ENCODE results near the gene FGD2.

Gene FGD2

DNA sequence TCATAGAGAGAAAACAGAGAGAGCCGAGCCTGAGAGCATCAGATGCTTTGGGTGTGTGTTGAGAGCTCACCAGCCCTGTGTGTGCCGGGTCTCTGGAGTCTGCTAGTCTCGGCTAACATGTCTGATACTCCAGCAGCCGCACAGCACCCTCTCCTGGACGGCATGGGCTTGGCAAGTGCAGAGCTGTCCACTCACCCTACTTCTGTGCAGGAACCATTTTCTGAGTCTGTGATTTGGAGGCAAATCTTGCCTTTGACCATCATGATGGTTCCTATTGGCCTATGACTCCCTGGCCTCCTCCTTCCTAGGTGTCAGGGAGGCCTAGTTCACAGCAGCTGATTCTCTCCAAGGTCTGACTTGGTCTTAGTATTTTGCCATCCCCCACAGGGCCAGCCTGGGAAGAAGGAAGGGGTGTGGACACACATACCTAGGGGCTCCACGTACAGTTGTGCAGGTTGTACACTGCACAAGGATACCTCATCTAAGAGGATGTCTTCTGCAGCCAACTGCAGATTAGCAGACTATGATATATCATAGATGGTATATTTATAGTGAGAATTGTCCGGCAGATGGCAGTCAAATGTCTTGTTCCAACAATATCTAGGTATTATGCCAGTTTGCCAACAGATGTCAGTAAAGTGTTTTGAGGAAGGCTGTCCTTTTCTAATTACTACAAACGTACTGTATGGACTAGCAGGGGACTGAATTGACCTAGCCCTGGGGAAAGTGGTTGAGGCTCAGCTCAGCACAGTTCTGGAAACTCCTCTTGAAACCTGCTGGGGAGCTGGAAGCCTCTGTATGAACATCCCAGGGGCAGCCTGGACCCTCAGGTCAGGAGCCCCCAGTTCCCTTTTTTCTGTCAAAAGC lies 13.0 kb downstream of the FGD2 start (continued):
- TF ChIP-seq ZNF530 (tag by site-specific recombination; IDR thresholded peaks at IDR 0.05; ENCODE audit: low read depth) = no peak
- TF ChIP-seq, protein P1, sequence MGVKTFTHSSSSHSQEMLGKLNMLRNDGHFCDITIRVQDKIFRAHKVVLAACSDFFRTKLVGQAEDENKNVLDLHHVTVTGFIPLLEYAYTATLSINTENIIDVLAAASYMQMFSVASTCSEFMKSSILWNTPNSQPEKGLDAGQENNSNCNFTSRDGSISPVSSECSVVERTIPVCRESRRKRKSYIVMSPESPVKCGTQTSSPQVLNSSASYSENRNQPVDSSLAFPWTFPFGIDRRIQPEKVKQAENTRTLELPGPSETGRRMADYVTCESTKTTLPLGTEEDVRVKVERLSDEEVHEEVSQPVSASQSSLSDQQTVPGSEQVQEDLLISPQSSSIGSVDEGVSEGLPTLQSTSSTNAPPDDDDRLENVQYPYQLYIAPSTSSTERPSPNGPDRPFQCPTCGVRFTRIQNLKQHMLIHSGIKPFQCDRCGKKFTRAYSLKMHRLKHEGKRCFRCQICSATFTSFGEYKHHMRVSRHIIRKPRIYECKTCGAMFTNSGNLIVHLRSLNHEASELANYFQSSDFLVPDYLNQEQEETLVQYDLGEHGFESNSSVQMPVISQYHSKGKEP (tag by site-specific recombination; IDR thresholded peaks at IDR 0.05) = no peak
- no peak for TF ChIP-seq ZNF132 (tag by site-specific recombination; IDR thresholded peaks at IDR 0.05; ENCODE audit: borderline replicate concordance)
- TF ChIP-seq, protein P2, sequence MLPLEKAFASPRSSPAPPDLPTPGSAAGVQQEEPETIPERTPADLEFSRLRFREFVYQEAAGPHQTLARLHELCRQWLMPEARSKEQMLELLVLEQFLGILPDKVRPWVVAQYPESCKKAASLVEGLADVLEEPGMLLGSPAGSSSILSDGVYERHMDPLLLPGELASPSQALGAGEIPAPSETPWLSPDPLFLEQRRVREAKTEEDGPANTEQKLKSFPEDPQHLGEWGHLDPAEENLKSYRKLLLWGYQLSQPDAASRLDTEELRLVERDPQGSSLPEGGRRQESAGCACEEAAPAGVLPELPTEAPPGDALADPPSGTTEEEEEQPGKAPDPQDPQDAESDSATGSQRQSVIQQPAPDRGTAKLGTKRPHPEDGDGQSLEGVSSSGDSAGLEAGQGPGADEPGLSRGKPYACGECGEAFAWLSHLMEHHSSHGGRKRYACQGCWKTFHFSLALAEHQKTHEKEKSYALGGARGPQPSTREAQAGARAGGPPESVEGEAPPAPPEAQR (tag by site-specific recombination; IDR thresholded peaks at IDR 0.05) = no peak
- TF ChIP-seq ZNF660 (tag by site-specific recombination; IDR thresholded peaks at IDR 0.05) = peak; percentile 86
- no peak for TF ChIP-seq SCRT1 (tag by site-specific recombination; IDR thresholded peaks at IDR 0.05; ENCODE audit: borderline replicate concordance)
- TF ChIP-seq ZNF221 (tag by site-specific recombination; IDR thresholded peaks at IDR 0.05; ENCODE audit: borderline replicate concordance) = no peak
- TF ChIP-seq ZNF473 (tag by site-specific recombination; IDR thresholded peaks at IDR 0.05) = no peak

DNA sequence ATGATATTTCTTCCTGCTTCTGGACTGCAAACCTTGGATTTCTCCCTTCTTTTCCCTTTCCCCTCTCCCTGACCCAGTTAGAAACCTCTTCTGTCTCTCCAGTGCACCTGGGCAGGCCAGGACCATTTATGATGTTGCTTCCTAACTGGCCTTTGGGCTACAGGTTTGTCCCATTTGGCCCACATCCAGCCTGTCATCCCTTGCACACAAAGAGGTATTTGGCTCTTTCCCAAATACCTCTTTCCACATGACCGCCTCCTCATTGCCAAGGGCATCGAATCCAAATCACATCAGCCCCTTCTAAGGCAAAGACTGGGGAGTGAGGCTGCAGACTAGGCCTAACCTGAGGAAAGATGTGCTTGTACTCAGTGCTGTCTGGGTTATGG lies 13.6 kb downstream of the FGD2 start:
- Histone ChIP-seq H3K36me3 (ENCODE audit: control insufficient read depth in 2 of 2, insufficient read depth in 1 of 2, low read length in 2 of 2) (no peaks in the 10 kb centered on the region), H3K27ac (ENCODE audit: extremely low read depth, low read depth, low read length) (no peak overlapping the region), H3K9me3 (ENCODE audit: control insufficient read depth, insufficient read depth, low read depth, low read length) (no peaks in the 10 kb centered on the region), H3K4me1 (ENCODE audit: control insufficient read depth, insufficient read depth, low read length) (peaks cover 3% of the 10 kb centered on the region; the same call in 1 of the 2 replicates), H3K4me3 (ENCODE audit: low read depth, low read length) (no peak overlapping the region)
- CTCF ChIA-PET = interaction anchor here (0.6 to 20.3 kb wide), 48 partner anchors 9 to 551 kb away, joined by 3 to 845 read pairs (median 9); partner anchors contain the start of genes C6orf89, FGD2, MTCH1 and PIM1
- POLR2A ChIA-PET = interaction anchor here (0.5 to 2.4 kb wide), 5 partner anchors 33 to 253 kb away, joined by 3 to 14 read pairs (median 5); partner anchors contain the start of gene MTCH1
- TF ChIP-seq PRDM1 (tag by site-specific recombination; IDR thresholded peaks at IDR 0.05) (no peak), ZNF114 (tag by site-specific recombination; IDR thresholded peaks at IDR 0.05) (no peak), ZNF560 (tag by site-specific recombination; IDR thresholded peaks at IDR 0.05; ENCODE audit: borderline replicate concordance) (no peak), ZNF202 (tag by site-specific recombination; IDR thresholded peaks at IDR 0.05; ENCODE audit: borderline replicate concordance) (no peak), ZNF133 (tag by site-specific recombination; IDR thresholded peaks at IDR 0.05) (no peak), ZBTB20 (tag by site-specific recombination; IDR thresholded peaks at IDR 0.05) (no peak), ZNF473 (tag by site-specific recombination; IDR thresholded peaks at IDR 0.05) (no peak), FEZF1 (tag by site-specific recombination; IDR thresholded peaks at IDR 0.05) (no peak), ZNF426 (tag by site-specific recombination; IDR thresholded peaks at IDR 0.05) (no peak), ZNF292 (tag by site-specific recombination; IDR thresholded peaks at IDR 0.05; ENCODE audit: borderline replicate concordance, low read depth) (no peak), ZNF354C (tag by site-specific recombination; IDR thresholded peaks at IDR 0.05; ENCODE audit: borderline replicate concordance, low read depth) (no peak)
- TF ChIP-seq, protein P3, sequence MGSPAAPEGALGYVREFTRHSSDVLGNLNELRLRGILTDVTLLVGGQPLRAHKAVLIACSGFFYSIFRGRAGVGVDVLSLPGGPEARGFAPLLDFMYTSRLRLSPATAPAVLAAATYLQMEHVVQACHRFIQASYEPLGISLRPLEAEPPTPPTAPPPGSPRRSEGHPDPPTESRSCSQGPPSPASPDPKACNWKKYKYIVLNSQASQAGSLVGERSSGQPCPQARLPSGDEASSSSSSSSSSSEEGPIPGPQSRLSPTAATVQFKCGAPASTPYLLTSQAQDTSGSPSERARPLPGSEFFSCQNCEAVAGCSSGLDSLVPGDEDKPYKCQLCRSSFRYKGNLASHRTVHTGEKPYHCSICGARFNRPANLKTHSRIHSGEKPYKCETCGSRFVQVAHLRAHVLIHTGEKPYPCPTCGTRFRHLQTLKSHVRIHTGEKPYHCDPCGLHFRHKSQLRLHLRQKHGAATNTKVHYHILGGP (tag by site-specific recombination; IDR thresholded peaks at IDR 0.05) = no peak
- TF ChIP-seq, protein P4, sequence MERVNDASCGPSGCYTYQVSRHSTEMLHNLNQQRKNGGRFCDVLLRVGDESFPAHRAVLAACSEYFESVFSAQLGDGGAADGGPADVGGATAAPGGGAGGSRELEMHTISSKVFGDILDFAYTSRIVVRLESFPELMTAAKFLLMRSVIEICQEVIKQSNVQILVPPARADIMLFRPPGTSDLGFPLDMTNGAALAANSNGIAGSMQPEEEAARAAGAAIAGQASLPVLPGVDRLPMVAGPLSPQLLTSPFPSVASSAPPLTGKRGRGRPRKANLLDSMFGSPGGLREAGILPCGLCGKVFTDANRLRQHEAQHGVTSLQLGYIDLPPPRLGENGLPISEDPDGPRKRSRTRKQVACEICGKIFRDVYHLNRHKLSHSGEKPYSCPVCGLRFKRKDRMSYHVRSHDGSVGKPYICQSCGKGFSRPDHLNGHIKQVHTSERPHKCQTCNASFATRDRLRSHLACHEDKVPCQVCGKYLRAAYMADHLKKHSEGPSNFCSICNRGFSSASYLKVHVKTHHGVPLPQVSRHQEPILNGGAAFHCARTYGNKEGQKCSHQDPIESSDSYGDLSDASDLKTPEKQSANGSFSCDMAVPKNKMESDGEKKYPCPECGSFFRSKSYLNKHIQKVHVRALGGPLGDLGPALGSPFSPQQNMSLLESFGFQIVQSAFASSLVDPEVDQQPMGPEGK (tag by site-specific recombination; IDR thresholded peaks at IDR 0.05) = 0 out of 2 replicates have a peak, but pooled peaks have one; percentile 10
- TF ChIP-seq, protein P5, sequence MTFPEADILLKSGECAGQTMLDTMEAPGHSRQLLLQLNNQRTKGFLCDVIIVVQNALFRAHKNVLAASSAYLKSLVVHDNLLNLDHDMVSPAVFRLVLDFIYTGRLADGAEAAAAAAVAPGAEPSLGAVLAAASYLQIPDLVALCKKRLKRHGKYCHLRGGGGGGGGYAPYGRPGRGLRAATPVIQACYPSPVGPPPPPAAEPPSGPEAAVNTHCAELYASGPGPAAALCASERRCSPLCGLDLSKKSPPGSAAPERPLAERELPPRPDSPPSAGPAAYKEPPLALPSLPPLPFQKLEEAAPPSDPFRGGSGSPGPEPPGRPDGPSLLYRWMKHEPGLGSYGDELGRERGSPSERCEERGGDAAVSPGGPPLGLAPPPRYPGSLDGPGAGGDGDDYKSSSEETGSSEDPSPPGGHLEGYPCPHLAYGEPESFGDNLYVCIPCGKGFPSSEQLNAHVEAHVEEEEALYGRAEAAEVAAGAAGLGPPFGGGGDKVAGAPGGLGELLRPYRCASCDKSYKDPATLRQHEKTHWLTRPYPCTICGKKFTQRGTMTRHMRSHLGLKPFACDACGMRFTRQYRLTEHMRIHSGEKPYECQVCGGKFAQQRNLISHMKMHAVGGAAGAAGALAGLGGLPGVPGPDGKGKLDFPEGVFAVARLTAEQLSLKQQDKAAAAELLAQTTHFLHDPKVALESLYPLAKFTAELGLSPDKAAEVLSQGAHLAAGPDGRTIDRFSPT (tag by site-specific recombination; IDR thresholded peaks at IDR 0.05) = no peak
- TF ChIP-seq, protein P6, sequence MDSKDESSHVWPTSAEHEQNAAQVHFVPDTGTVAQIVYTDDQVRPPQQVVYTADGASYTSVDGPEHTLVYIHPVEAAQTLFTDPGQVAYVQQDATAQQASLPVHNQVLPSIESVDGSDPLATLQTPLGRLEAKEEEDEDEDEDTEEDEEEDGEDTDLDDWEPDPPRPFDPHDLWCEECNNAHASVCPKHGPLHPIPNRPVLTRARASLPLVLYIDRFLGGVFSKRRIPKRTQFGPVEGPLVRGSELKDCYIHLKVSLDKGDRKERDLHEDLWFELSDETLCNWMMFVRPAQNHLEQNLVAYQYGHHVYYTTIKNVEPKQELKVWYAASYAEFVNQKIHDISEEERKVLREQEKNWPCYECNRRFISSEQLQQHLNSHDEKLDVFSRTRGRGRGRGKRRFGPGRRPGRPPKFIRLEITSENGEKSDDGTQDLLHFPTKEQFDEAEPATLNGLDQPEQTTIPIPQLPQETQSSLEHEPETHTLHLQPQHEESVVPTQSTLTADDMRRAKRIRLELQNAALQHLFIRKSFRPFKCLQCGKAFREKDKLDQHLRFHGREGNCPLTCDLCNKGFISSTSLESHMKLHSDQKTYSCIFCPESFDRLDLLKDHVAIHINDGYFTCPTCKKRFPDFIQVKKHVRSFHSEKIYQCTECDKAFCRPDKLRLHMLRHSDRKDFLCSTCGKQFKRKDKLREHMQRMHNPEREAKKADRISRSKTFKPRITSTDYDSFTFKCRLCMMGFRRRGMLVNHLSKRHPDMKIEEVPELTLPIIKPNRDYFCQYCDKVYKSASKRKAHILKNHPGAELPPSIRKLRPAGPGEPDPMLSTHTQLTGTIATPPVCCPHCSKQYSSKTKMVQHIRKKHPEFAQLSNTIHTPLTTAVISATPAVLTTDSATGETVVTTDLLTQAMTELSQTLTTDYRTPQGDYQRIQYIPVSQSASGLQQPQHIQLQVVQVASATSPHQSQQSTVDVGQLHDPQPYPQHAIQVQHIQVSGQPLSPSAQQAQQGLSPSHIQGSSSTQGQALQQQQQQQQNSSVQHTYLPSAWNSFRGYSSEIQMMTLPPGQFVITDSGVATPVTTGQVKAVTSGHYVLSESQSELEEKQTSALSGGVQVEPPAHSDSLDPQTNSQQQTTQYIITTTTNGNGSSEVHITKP (tag by site-specific recombination; IDR thresholded peaks at IDR 0.05) = peak; percentile 60

Measured in HEK293 (cell line).